Endothelial cell of umbilical vein (primary cell): ENCODE measurements around the gene PI4KA. TPM values are rescaled to one million over a fixed set of nuclear protein-coding genes. Genes with fewer than 3 reads are reported as not detected.

Experiments used
- BruUV-seq: library from RNA; stranded (reverse); fragments of 400-500 nt; replicated peaks from 2 replicates; lab custom pipeline; 2021; lab: Mats Ljungman, UMichigan
- CTCF ChIA-PET: fragments of 300-600, 350-600 bp; sonication (Branson Sonifier 250); formaldehyde crosslinking; loops from one replicate; lab custom pipeline; 2021; ENCODE audit warnings: antibody characterized with exemption, inconsistent platforms; lab: Charles Lee
- POLR2A ChIA-PET: fragments of 300-600, 350-600 bp; sonication (Branson Sonifier 250); formaldehyde crosslinking; loops from one replicate; lab custom pipeline; 2021; ENCODE audit warnings: antibody characterized with exemption, inconsistent platforms; lab: Charles Lee
- DNase-seq: peaks from one replicate; pipeline ENCODE4 v3.0.0-alpha.2; 2011; ENCODE audit warnings: low read depth, low spot score
- FAIRE-seq: peaks from 2 replicates; lab custom pipeline; 2011; peaks lifted over from hg19 to GRCh38; lab: Jason Lieb, UNC
- H2AFZ ChIP-seq: 2 replicates; pipeline ENCODE4 v1.6.0; 2012; ENCODE audit warnings: low read depth, low read length, control low read depth, inconsistent platforms
- H3K27ac ChIP-seq: 2 replicates; pipeline ENCODE4 v1.5.1; 2011; ENCODE audit warnings: low read depth, mild to moderate bottlenecking, control low read depth, low read length, moderate library complexity; ENCODE audit not compliant: insufficient read depth
- H3K27me3 ChIP-seq, 2 experiments: 2 replicates each; pipeline versions ENCODE4 v1.6.0 to v1.6.1; 2011; ENCODE audit warnings: low read length in 2 of 2, mixed read lengths in 1 of 2; ENCODE audit not compliant: control insufficient read depth in 2 of 2, insufficient read depth in 2 of 2
- H3K36me3 ChIP-seq, 2 experiments: 2 replicates in 1 of 2; 3 replicates in 1 of 2; pipeline ENCODE4 v1.5.1; 2011; ENCODE audit warnings: low read length in 2 of 2, mild to moderate bottlenecking in 1 of 2, moderate library complexity in 1 of 2; ENCODE audit not compliant: control insufficient read depth in 2 of 2, insufficient read depth in 2 of 2; ENCODE audit errors: extremely low read depth in 1 of 2
- H3K4me1 ChIP-seq: 3 replicates; pipeline ENCODE4 v1.5.1; 2011; ENCODE audit warnings: mild to moderate bottlenecking, low read length; ENCODE audit not compliant: control insufficient read depth, insufficient read depth; ENCODE audit errors: extremely low read depth
- H3K4me2 ChIP-seq: 2 replicates; pipeline ENCODE4 v1.6.1; 2011; ENCODE audit warnings: low read length, control low read depth, mixed read lengths; ENCODE audit not compliant: insufficient read depth
- H3K4me3 ChIP-seq, 3 experiments: fragments of 200-600 bp in 1 of 3; sonication (generic), shearing (Covaris generic) in 1 of 3; replicated peaks in 1 of 3; 2 replicates each; pipeline ENCODE4 v1.5.1; 2011 to 2016; ENCODE audit warnings: control low read depth in 3 of 3, low read length in 3 of 3, mild to moderate bottlenecking in 2 of 3, inconsistent platforms in 1 of 3, low read depth in 1 of 3, moderate library complexity in 1 of 3; ENCODE audit not compliant: insufficient read depth in 1 of 3
- H3K79me2 ChIP-seq: 2 replicates; pipeline ENCODE4 v1.6.0; 2012; ENCODE audit warnings: low read length, inconsistent platforms; ENCODE audit not compliant: control insufficient read depth, insufficient read depth
- H3K9ac ChIP-seq: replicated peaks from 2 replicates; pipeline ENCODE3; 2011; ENCODE audit warnings: low read length, control low read depth; ENCODE audit not compliant: insufficient read depth; ENCODE audit errors: extremely low read depth
- H3K9me1 ChIP-seq: replicated peaks from 3 replicates; pipeline ENCODE4 v1.6.0; 2011; ENCODE audit warnings: mild to moderate bottlenecking, low read length; ENCODE audit not compliant: control insufficient read depth, insufficient read depth; ENCODE audit errors: extremely low read depth
- H3K9me3 ChIP-seq: replicated peaks from 2 replicates; pipeline ENCODE4 v1.5.1; 2012; ENCODE audit warnings: low read length, inconsistent platforms; ENCODE audit not compliant: control insufficient read depth, insufficient read depth
- H4K20me1 ChIP-seq: replicated peaks from 2 replicates; pipeline ENCODE3; 2011; ENCODE audit warnings: mild to moderate bottlenecking, low read length; ENCODE audit not compliant: control insufficient read depth, insufficient read depth; ENCODE audit errors: extremely low read depth
- CTCF ChIP-seq, 2 donors: IDR thresholded peaks; 1 replicate in 1 of 2; 2 replicates in 1 of 2; pipeline ENCODE4 v1.5.1; 2011; ENCODE audit warnings: low read length in 2 of 2, mild to moderate bottlenecking in 2 of 2, moderate library complexity in 2 of 2, control low read depth in 1 of 2, inconsistent platforms in 1 of 2, low read depth in 1 of 2; ENCODE audit not compliant: insufficient read depth in 1 of 2; ENCODE audit errors: extremely low read depth in 1 of 2
- FOS ChIP-seq: IDR thresholded peaks from 2 replicates; pipeline ENCODE4 v1.6.1; 2011; ENCODE audit warnings: mild to moderate bottlenecking, low read length, moderate library complexity, borderline replicate concordance; ENCODE audit not compliant: insufficient read depth
- MAX ChIP-seq: IDR thresholded peaks from 2 replicates; pipeline ENCODE4 v1.6.1; 2011; ENCODE audit not compliant: insufficient read depth, insufficient read length
- MYC ChIP-seq: IDR thresholded peaks from one replicate; pipeline ENCODE4 v1.6.1; 2011; ENCODE audit warnings: mild to moderate bottlenecking, low read depth, low read length
- POLR2AphosphoS5 ChIP-seq: IDR thresholded peaks from 2 replicates; pipeline ENCODE4 v1.6.1; 2012; ENCODE audit warnings: low read depth, mild to moderate bottlenecking, control low read depth, low read length, moderate library complexity; ENCODE audit not compliant: insufficient read depth
- dilution Hi-C: fragments of 300-500 bp; cut with MboI; formaldehyde crosslinking; loops from one replicate; pipeline ENCODE4 v1.15.0; 2019; ENCODE audit warnings: low sequenced_read_pairs; ENCODE audit not compliant: extremely low pct_ligation_motif_present
- intact Hi-C: fragments of 100-400 bp; cut with micrococcal nuclease; formaldehyde crosslinking; loops from one replicate; pipeline ENCODE4 v1.10.0; 2022
- polyA plus RNA-seq, 4 experiments: library from polyadenylated mRNA; depleted of rRNA in 3 of 4; stranded (reverse) in 3 of 4; unstranded in 1 of 4; fragments of >200 nt; gene quantifications; 2 replicates each; pipeline versions ENCODE4 v1.2.1 to v1.2.3, GENCODE V29; 2011 to 2012; ENCODE audit warnings: missing spikeins in 1 of 4
- total RNA-seq: library from RNA; stranded (reverse); gene quantifications from 2 replicates; pipeline ENCODE4 v1.2.3, GENCODE V29; 2021

The PI4KA gene
- total and polyA plus RNA-seq, 2 donors (not counting 3 experiments of a cell fraction or from before 2014, with no cell fraction given): 28.9 to 56.4 TPM

GRCh38 chr22:20865331-20865730 lies 6.7 kb upstream of the PI4KA start:
- no peak for FAIRE-seq
- Histone ChIP-seq H3K4me2 (no peak overlapping the region), H3K27me3 (no peaks in the 10 kb centered on the region), H3K79me2 (peaks cover 2% of the 10 kb centered on the region), H2AFZ (no peak overlapping the region), H3K4me3 (no peak overlapping the region), H3K27ac (no peak overlapping the region), H4K20me1 (no peaks in the 10 kb centered on the region), H3K4me1 (peaks cover 4% of the 10 kb centered on the region), H3K36me3 (peaks cover under 1 to 8% of the 10 kb centered on the region in 2 experiments), H3K9me1 (no peaks in the 10 kb centered on the region), H3K9ac (no peak overlapping the region), H3K9me3 (no peaks in the 10 kb centered on the region)
- no peak for DNase-seq
- no peak for TF ChIP-seq MAX
- TF ChIP-seq POLR2AphosphoS5: no peak
- no peak for TF ChIP-seq CTCF (IDR thresholded peaks at IDR 0.05; ENCODE audit: extremely low read depth in 1 of 2, insufficient read depth in 1 of 2, low read depth in 1 of 2, low read length in 2 of 2)
- no peak for TF ChIP-seq FOS
- TF ChIP-seq MYC: no peak
- no TSS peak for BruUV-seq
- intact Hi-C loops: no loop called here
- dilution Hi-C loops: no loop called here
- ChIA-PET POLR2A (no interaction called here), CTCF (interaction anchor here (0.9 to 1.5 kb wide), 2 partner anchors 41 to 52 kb away, joined by 3 read pairs; partner anchors contain the start of gene CRKL)
